H4 (cell line): ENCODE data around the gene DUSP22. TPM values are rescaled to one million over a fixed set of nuclear protein-coding genes. Genes with fewer than 3 reads are reported as not detected.
"Not testable (repeated sequence)": the region's sequence is repeated elsewhere in the genome, so short reads cannot be mapped to it uniquely, and the experiment has no call there.

ENCODE experiments used
- DNase-seq: peaks from one replicate; pipeline ENCODE4 v3.0.0-alpha.2; 2015; ENCODE audit warnings: low spot score
- total RNA-seq: library from RNA; depleted of rRNA; stranded (reverse); fragments of >200 nt; shearing (Covaris generic); gene quantifications from 2 replicates; pipeline ENCODE4 v1.2.3, GENCODE V29; 2014

Gene DUSP22
- total RNA-seq, 1 experiment from 2014 or later = 8.9 TPM

GRCh38 chr6:323730-324088, 31.4 kb downstream of the DUSP22 start:
- no peak for DNase-seq

- DNase-seq = no peak
These were observed 31.9 kb downstream of the DUSP22 start for GRCh38 chr6:324116-324728.

- DNase-seq = no peak
These were observed 32.4 kb downstream of the DUSP22 start for GRCh38 chr6:324729-325125.

GRCh38 chr6:325161-325860, 33.0 kb downstream of the DUSP22 start:
- DNase-seq = not testable (repeated sequence)

GRCh38 chr6:326066-326465, 33.8 kb downstream of the DUSP22 start:
- DNase-seq = not testable (repeated sequence)

GRCh38 chr6:326896-327537, 34.7 kb downstream of the DUSP22 start:
- DNase-seq = no peak

GRCh38 chr6:327538-328116, 35.3 kb downstream of the DUSP22 start:
- DNase-seq = no peak

- peak; percentile 84 for DNase-seq
These were observed 35.9 kb downstream of the DUSP22 start for GRCh38 chr6:328136-328670.

GRCh38 chr6:328924-329323, 36.6 kb downstream of the DUSP22 start:
- DNase-seq = no peak

- DNase-seq = no peak
These were observed 37.8 kb downstream of the DUSP22 start for GRCh38 chr6:329888-330691.

- DNase-seq = no peak
These were observed 38.7 kb downstream of the DUSP22 start for GRCh38 chr6:330948-331347.

- no peak for DNase-seq
These were observed 39.6 kb downstream of the DUSP22 start for GRCh38 chr6:331622-332521.

- DNase-seq = no peak
These were observed 40.4 kb downstream of the DUSP22 start for GRCh38 chr6:332671-333070.

- DNase-seq = no peak
These were observed 41.2 kb downstream of the DUSP22 start for GRCh38 chr6:333379-334002.

- DNase-seq = no peak
These were observed 42.5 kb downstream of the DUSP22 start for GRCh38 chr6:334536-335510.

- no peak for DNase-seq
These were observed 43.3 kb downstream of the DUSP22 start for GRCh38 chr6:335572-335971.

- DNase-seq = no peak
These were observed 44.1 kb downstream of the DUSP22 start for GRCh38 chr6:336159-337114.
